Measurements from ENCODE around the gene OR51B5.
"Not testable (repeated sequence)": the region's sequence is repeated elsewhere in the genome, so short reads cannot be mapped to it uniquely, and the experiment has no call there.

The OR51B5 gene, protein sequence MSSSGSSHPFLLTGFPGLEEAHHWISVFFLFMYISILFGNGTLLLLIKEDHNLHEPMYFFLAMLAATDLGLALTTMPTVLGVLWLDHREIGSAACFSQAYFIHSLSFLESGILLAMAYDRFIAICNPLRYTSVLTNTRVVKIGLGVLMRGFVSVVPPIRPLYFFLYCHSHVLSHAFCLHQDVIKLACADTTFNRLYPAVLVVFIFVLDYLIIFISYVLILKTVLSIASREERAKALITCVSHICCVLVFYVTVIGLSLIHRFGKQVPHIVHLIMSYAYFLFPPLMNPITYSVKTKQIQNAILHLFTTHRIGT

DNA sequence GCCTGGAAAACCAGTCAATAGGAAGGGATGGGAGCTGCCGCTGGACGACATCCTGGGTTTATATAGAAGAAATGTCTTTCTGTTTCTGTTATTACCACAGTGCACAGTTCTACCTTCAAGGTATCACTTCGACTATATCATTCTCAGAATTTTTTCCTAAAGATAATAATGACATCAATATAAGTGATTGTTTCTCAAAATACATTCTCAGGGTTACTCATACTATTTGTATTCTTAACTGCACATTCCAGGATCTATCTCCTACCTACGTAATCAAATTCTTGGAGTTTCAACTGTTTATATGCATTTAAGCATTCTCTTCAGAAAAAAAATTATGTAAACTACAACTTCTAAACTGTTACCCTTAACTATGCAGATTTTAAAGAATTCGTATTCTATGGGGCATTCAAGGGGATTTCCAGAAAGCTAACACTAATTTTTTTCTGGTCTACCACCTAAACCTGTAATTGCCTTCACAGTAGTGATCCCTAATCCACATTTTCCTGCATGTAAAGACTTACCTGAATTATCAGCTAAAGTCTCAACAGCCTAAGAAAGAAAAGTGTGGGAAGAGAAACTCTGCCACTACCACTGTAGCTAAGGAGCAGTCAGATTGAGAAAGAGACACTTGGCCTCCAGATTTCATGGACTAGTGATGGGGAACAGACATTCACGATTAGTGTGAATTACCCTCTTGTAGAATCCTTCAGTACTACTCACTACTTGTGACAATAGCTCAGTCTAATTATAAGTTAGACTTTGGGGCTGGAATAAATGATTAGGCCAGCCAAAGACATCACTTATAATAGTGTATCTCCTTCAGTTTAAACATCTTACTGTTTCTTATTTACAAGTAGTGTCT lies at the start of gene OR51B5:
Gene OR51B5, minus strand, starts transcription at position 51 of the 862 bp plus-strand sequence. Its CDS starts 0 bp downstream, at position 51.
- DNase-seq, result no peak

- no peak for DNase-seq
Observed at GRCh38 chr11:5390210-5390609, 46.9 kb upstream of the OR51B5 start.

GRCh38 chr11:5384335-5384734 lies 41.0 kb upstream of the OR51B5 start:
- no peak for DNase-seq

DNA sequence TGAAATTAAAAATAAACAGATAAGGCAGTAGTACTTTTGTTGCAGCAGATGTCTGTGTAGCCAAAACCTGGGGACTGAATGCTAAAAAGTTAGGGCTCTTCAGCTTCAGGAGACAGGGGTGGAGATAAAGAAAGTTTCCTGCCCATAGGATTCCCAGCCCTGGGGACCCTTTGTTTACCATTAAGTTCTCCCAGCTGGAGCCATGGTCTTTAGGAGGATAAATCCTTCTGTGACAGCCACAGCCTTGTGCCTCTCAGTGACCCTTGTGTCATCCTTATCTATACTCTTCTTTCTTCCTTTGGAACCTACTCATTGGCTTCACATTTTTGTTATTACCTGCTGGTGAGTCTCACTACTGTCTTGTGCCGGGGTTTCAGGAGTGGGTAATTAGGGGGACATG lies 40.3 kb upstream of the OR51B5 start, which contains the start of gene OR51M1:
Gene OR51M1, plus strand, starts transcription at position 237 of the 400 bp plus-strand sequence. CDS start 5,587 bp downstream, outside the sequence.
- no peak for DNase-seq

- DNase-seq, result no peak
Observed at GRCh38 chr11:5380740-5381342, 37.5 kb upstream of the OR51B5 start.

GRCh38 chr11:5369789-5370188 lies 26.5 kb upstream of the OR51B5 start:
- DNase-seq, result no peak

DNA sequence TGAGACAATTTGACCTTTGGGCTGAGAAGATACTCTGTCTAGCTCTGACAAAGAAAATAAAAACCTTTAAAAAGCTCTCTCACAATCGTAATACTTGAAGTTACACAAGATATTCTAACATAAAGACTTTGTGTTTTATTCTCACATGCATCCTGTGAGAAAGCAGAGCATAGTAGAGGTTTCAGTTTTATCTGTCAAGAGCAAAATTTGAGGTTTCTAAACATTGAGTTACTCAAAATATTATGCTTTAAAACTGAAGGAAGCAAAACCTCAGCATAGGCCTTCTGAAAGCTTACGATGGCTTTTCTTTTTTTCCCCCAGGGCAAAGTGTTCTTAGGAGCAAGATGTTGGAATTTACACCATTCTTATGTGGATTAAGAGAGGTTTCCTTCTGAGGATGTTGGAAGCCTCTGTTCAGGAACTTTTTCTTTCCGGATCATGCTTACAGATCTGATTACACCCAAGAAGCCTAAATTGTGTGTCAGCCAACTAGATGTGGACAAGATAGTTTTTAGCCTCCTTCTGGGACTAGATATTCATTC lies 25.2 kb upstream of the OR51B5 start:
- DNase-seq, result no peak

DNA sequence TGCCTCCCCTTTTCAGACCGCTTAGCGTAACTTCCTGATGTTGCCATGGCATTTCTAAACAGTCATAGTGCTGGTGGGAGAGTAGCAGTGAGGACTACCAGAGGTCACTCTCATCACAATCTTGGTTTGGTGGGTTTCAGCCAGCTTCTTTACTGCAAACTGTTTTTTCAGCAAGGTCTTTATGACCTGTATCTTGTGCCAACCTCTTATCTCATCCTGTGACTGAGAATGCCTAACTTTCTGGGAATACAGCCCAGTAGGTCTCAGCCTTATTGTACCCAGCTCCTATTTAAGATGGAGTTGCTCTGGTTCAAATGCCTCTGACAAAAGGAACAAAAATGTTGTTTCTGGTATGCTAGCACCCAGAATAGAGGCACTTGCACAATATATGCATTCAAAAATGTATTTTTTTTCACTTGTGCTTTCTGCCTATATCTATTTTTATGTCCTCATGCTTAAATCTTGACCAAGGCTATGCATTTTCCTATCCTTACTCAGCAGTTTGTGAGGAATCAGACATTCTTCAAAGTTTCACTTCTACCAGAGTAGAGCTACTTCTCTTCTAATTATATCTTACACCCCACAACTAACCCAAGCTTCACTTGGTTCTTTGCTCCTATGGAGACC lies 24.2 kb upstream of the OR51B5 start:
- DNase-seq, result no peak

DNA sequence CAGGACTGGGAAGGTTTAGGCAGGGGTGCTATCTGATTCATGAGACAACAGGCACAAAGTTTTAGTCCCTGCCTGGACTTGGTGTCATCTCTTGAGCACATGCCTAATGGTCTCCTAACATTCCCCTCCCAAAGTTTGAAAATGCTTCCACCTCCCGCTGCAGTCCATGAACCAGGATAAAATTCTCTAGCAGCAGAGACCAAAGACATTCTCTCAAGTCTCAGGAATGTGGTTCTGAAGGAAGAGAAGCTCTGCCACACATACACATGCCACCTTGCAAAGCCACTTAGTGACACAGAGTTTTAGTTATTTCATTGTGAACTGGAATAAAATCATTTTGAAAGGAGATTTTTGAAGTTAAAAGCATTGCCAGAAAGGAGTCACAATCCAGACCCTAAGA lies 23.5 kb upstream of the OR51B5 start:
- no peak for DNase-seq

DNA sequence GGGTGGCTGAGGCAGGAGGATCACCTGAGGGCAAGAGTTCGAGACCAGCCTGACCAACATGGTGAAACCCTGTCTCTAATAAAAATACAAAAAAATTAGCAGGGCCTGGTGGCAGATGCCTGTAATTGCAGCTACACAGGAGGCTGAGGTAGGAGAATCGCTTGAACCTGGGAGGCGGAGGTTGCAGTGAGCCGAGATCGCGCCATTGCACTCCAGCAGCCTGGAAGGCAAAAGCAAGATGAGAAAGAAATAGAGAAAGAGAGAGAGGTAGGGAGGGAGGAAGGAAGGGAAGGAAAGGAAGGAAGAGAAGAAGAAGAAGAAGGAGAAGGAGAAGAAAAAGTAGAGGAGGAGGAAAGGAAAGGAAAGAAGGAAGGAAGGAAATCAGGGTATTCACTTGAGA lies 23.0 kb upstream of the OR51B5 start:
- not testable (repeated sequence) for DNase-seq

DNA sequence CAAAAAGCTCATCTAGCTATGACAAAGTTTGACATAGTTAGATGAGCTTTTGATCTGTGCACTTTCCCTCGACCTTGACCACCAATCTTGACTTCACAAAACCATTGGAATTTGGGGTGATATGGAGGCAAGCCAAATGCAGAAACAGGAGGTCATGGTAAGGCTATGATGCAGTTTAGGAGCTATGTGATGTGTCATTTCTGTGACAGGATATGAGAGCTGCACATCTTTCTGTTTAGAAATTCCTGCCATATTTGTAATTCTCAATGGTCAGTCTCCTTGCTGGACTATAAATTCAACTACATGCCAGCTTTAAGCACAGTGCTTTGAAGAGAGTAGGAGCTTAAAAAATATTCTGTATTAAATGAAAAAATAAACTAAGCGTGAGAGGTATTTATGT lies 20.9 kb upstream of the OR51B5 start:
- DNase-seq, result no peak

DNA sequence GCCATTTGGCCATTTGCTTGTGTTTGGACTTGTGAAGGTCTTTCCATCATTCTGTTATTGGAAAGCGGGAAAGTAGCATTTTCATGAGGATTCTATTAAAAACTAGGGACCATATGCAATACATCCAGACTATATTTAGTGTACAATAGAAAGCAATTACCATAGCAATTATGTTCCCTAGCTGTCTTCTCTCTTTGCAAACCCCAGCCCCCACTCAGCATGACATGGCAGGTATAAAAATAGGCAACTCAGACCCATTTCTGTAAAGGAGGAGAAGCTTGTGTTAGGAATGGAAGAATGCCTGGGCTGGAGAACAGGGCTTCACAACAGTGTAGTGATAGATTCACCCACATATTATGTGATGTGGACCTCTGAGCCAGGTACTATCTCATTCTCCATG lies 20.4 kb upstream of the OR51B5 start:
- no peak for DNase-seq

GRCh38 chr11:5362017-5362625 lies 18.8 kb upstream of the OR51B5 start:
- no peak for DNase-seq

- DNase-seq, result not testable (repeated sequence)
Observed at GRCh38 chr11:5356031-5356430, 12.7 kb upstream of the OR51B5 start.

- DNase-seq, result no peak
Observed at GRCh38 chr11:5351208-5351607, 7.9 kb upstream of the OR51B5 start, which contains the start of gene OR51B6. TSS of gene OR51B6 (plus strand) at chr11:5351508. CDS start at chr11:5351508, 0 bp downstream.

DNA sequence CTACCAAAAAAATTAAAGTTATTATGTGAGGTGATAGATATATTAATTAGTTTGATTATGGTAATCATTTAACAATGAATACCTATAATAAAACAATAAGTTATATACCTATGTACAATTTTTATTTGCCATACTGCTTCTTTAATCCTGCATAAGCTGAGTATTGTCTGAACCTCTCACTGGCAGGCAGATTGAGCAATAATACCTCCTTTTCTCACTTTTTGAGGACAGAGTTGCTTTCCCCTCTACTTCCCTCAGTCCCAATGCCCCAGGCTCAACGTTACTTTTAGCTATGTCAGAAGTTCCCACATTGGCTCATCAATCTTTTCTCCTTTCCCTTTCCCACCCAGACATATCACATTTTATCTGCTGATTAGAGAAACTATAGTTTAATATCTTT lies 6.2 kb upstream of the OR51B5 start:
- no peak for DNase-seq

GRCh38 chr11:5348551-5349194 lies 5.3 kb upstream of the OR51B5 start:
- no peak for DNase-seq

DNA sequence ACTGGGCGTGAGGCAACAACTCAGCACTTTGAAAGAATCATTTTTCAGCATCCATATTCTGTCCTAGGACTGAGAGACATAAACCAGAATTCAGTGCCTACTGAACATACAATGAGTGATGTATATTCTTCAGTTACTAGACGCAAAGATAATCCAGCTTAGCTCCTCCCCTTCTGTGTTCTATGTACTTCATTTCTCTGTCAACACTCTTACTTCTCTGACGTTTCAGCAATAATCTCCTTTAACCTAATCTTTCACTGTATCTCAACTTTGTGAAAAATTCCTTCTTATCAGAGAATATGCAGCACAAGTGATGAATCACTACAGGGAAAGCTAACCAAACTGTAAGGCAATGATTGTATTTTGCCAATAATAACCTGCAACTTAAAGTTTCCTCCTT lies 2.5 kb upstream of the OR51B5 start:
- no peak for DNase-seq

- no peak for DNase-seq
Observed at GRCh38 chr11:5339771-5340322, 3.5 kb downstream of the OR51B5 start.

DNA sequence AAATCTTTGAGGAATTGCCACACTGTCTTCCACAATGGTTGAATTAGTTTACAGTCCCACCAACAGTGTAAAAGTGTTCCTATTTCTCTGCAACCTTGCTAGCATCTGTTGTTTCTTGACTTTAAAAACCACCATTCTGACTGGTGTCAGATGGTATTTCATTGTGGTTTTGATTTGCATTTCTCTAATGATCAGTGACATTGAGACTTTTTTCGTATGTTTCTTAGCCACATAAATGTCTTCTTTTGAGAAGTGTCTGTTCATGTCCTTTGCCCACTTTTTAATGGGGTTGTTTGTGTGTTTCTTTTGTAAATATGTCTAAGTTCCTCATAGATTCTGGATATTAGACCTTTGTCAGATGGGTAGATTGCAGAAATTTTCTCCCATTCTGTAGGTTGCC lies 6.1 kb downstream of the OR51B5 start:
- not testable (repeated sequence) for DNase-seq

- DNase-seq, result no peak
Observed at GRCh38 chr11:5336331-5336730, 7.0 kb downstream of the OR51B5 start.

All from activated T-cell treated with anti-CD3 and anti-CD28 coated beads for 4 hours (primary cell).